ENCODE data around the gene LRRK1.

GRCh38 chr15:101108461-101108775, 189.3 kb downstream of the LRRK1 start:
- TF ChIP-seq, protein P1, sequence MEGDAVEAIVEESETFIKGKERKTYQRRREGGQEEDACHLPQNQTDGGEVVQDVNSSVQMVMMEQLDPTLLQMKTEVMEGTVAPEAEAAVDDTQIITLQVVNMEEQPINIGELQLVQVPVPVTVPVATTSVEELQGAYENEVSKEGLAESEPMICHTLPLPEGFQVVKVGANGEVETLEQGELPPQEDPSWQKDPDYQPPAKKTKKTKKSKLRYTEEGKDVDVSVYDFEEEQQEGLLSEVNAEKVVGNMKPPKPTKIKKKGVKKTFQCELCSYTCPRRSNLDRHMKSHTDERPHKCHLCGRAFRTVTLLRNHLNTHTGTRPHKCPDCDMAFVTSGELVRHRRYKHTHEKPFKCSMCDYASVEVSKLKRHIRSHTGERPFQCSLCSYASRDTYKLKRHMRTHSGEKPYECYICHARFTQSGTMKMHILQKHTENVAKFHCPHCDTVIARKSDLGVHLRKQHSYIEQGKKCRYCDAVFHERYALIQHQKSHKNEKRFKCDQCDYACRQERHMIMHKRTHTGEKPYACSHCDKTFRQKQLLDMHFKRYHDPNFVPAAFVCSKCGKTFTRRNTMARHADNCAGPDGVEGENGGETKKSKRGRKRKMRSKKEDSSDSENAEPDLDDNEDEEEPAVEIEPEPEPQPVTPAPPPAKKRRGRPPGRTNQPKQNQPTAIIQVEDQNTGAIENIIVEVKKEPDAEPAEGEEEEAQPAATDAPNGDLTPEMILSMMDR (IDR thresholded peaks at IDR 0.05) = no peak
- TF ChIP-seq, protein P2, sequence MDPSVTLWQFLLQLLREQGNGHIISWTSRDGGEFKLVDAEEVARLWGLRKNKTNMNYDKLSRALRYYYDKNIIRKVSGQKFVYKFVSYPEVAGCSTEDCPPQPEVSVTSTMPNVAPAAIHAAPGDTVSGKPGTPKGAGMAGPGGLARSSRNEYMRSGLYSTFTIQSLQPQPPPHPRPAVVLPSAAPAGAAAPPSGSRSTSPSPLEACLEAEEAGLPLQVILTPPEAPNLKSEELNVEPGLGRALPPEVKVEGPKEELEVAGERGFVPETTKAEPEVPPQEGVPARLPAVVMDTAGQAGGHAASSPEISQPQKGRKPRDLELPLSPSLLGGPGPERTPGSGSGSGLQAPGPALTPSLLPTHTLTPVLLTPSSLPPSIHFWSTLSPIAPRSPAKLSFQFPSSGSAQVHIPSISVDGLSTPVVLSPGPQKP (IDR thresholded peaks at IDR 0.05; ENCODE audit: low read depth, low read length) = no peak

All from A549 (cell line).